Lung (tissue), 12 donors: Measurements from ENCODE around the gene TMEM132C. TPM values are rescaled to one million over a fixed set of nuclear protein-coding genes. Genes with fewer than 3 reads are reported as not detected.

Experiments used
- ATAC-seq: fragments of 200-7000 bp; cut with Tn5 transposase; one replicate; pipeline ENCODE4 v1.9.1; 2020; ENCODE audit warnings: moderate number of reproducible peaks; ENCODE audit not compliant: insufficient read depth, low FRiP score
- DNase-seq, 3 donors: peaks; one replicate each; pipeline ENCODE4 v3.0.0-alpha.2; 2013 to 2017
- H3K27ac ChIP-seq, 2 donors: one replicate each; pipeline ENCODE4 v1.5.1; 2013; ENCODE audit warnings: mild to moderate bottlenecking in 2 of 2, moderate library complexity in 2 of 2, control low read depth in 1 of 2, inconsistent platforms in 1 of 2, low read depth in 1 of 2, low read length in 1 of 2
- H3K27me3 ChIP-seq, 3 donors: one replicate each; pipeline ENCODE4 v1.5.1; 2013; ENCODE audit warnings: low read length in 2 of 3; ENCODE audit not compliant: control insufficient read depth in 3 of 3, insufficient read depth in 3 of 3
- H3K36me3 ChIP-seq, 4 donors: one replicate each; pipeline ENCODE4 v1.5.1; 2013; ENCODE audit warnings: low read length in 4 of 4, mild to moderate bottlenecking in 1 of 4, moderate library complexity in 1 of 4; ENCODE audit not compliant: control insufficient read depth in 4 of 4, insufficient read depth in 4 of 4
- H3K4me1 ChIP-seq, 5 donors: one replicate each; pipeline ENCODE4 v1.5.1; 2013; ENCODE audit warnings: low read length in 5 of 5, mild to moderate bottlenecking in 2 of 5, moderate library complexity in 1 of 5; ENCODE audit not compliant: control insufficient read depth in 5 of 5, insufficient read depth in 5 of 5
- H3K4me3 ChIP-seq: one replicate; pipeline ENCODE4 v1.5.1; 2013; ENCODE audit warnings: mild to moderate bottlenecking, control low read depth, moderate library complexity
- H3K9ac ChIP-seq, 2 donors: one replicate each; pipeline ENCODE4 v1.5.1; 2013; ENCODE audit warnings: low read length in 2 of 2, control low read depth in 1 of 2; ENCODE audit not compliant: insufficient read depth in 1 of 2
- H3K9me3 ChIP-seq, 4 donors: one replicate each; pipeline ENCODE4 v1.5.1; 2013; ENCODE audit warnings: low read length in 3 of 4, mild to moderate bottlenecking in 1 of 4, moderate library complexity in 1 of 4; ENCODE audit not compliant: control insufficient read depth in 4 of 4, insufficient read depth in 3 of 4
- WGBS, 2 donors: extraction: QIAGEN DNeasy Blood & Tissue Kit; methylation state at CpG; one replicate each; pipeline ENCODE4 v1.1.7; 2013; 5-methylcytosine and 5-hydroxymethylcytosine counted together
- polyA plus RNA-seq, 2 donors: library from polyadenylated mRNA; stranded (reverse); fragments of 200-250 nt; gene quantifications; one replicate each; pipeline ENCODE4 v1.2.1, GENCODE V29; 2013
- total RNA-seq, 2 donors: library from RNA; depleted of rRNA in 1 of 2; stranded (reverse); fragments of >200 nt in 1 of 2; gene quantifications; one replicate each; pipeline ENCODE4 v1.2.1, GENCODE V29; 2014 to 2021
- TF ChIP-seq, protein P1 (sequence below): IDR thresholded peaks from 2 replicates; pipeline ENCODE4 v1.5.1; 2012; ENCODE audit warnings: mild to moderate bottlenecking; ENCODE audit errors: control extremely low read depth, extremely low read depth
- donor health status: control.
- donor health status: control.
- donor health status: Bipolar disorder and iron deficiency.
- donor health status: healthy.
- donor health status: DM: yes; HTN: yes; CAD: no.

Gene TMEM132C
- total and polyA plus RNA-seq, 4 donors: 0.35 to 16.5 (median 0.77) TPM

DNA sequence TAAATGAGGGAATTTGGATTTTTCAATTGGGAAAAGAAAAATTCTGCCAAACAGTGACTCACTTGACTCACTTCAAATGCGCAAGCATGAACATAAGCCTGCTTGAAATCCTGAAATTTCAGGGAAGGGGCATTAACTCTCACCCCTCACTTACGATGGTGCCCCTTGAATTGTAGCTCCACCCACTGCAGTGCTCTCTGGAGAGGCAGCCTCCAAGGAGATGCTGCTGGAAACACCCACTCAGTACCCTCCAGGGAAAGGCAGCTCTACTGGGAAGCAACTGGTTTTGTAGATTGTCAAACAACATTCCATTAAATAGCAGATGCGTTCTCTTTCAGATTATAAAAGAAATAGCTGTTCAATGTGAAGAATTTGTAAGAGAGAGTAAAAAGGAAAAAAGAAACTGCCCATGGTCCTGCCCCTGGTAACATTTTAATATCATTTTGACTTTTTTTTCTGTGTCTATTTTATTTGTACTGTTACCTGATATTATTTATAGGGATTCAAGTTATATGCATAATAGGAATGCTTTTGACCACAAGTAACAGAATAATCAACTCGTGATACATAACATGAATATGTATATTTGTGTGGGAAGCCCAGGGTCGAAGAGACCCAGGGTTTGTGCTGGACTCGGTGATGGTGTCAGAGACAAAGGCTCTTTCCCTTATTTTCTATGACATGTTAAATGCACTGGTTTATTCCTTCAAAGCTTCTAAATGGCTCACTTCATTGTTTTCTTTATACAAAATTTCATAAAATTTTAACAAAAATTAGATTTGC is 31.1 kb upstream of the TMEM132C start:
- 65 to 69% methylated on average over 6 of the region's 6 CpGs for WGBS, 2 donors
- no peaks in the 10 kb centered on the region for H3K36me3 ChIP-seq

DNA sequence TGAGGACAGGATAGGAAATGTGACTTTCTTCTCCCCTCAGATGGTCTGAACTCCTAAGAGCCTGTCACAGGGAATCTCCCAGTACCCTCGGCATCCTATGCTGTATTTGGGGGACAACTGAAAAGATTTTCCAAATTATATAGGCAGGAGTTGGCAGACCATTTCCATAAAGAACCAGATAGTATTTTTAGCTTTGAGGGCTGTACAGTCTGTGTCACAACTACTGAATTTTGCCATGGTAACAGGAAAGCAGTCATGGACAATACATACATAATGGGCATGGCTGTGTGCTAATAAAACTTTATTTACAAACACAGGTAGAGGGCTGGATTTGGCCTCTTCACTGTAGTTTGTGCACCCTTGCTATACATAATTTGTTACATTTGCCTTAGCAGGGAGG is 30.4 kb upstream of the TMEM132C start:
- 81 to 86% methylated on average over 1 of the region's 1 CpG for WGBS, 2 donors
- H3K9me3 ChIP-seq: peaks cover 0 to 4% (median 1%) of the 10 kb centered on the region in 4 donors
- no peak overlapping the region for H3K9ac ChIP-seq
- H3K4me3 ChIP-seq: no peak overlapping the region
- H3K4me1 ChIP-seq: no peaks in the 10 kb centered on the region
- no peaks in the 10 kb centered on the region for H3K27me3 ChIP-seq
- no peak for DNase-seq
- H3K27ac ChIP-seq: no peak overlapping the region
- ATAC-seq: no peak
- no peaks in the 10 kb centered on the region for H3K36me3 ChIP-seq
- TF ChIP-seq, protein P1, sequence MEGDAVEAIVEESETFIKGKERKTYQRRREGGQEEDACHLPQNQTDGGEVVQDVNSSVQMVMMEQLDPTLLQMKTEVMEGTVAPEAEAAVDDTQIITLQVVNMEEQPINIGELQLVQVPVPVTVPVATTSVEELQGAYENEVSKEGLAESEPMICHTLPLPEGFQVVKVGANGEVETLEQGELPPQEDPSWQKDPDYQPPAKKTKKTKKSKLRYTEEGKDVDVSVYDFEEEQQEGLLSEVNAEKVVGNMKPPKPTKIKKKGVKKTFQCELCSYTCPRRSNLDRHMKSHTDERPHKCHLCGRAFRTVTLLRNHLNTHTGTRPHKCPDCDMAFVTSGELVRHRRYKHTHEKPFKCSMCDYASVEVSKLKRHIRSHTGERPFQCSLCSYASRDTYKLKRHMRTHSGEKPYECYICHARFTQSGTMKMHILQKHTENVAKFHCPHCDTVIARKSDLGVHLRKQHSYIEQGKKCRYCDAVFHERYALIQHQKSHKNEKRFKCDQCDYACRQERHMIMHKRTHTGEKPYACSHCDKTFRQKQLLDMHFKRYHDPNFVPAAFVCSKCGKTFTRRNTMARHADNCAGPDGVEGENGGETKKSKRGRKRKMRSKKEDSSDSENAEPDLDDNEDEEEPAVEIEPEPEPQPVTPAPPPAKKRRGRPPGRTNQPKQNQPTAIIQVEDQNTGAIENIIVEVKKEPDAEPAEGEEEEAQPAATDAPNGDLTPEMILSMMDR: no peak

More for the DNA sequence above, 31.1 kb upstream of the TMEM132C start:
- Histone ChIP-seq H3K27me3 (no peaks in the 10 kb centered on the region), H3K9me3 (peaks cover 0 to 5% (median 1%) of the 10 kb centered on the region in 4 donors), H3K9ac (no peak overlapping the region), H3K4me1 (no peaks in the 10 kb centered on the region), H3K27ac (no peak overlapping the region), H3K4me3 (no peak overlapping the region)
- no peak for DNase-seq
- no peak for ATAC-seq
- TF ChIP-seq, protein P1: no peak

DNA sequence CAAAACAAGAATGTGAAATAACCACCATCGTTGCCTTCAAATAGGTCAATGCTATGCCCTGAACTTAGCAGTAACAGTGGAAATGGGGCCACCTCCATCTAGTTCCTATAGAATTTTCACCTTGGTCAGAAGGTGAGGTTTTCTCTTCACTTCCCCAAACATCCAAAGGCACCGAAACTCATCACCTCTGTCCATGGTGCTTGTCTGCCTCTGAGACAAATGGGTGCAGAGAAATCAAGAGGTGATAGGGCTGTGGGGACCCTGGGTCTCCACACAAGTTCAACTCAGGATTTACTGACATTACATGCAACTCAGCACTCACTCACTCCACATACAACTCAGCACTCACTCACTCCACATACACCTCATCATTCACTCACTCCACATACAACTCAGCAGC is 26.2 kb upstream of the TMEM132C start:
- H3K9ac ChIP-seq: no peak overlapping the region
- no peak overlapping the region for H3K4me3 ChIP-seq
- no peaks in the 10 kb centered on the region for H3K36me3 ChIP-seq
- WGBS, 2 donors: 71 to 76% methylated on average over 2 of the region's 2 CpGs
- no peak overlapping the region for H3K27ac ChIP-seq
- H3K9me3 ChIP-seq: peaks cover 0 to 15% (median 2%) of the 10 kb centered on the region in 4 donors
- ATAC-seq (no peak), DNase-seq (no peak)
- H3K4me1 ChIP-seq: no peaks in the 10 kb centered on the region
- no peaks in the 10 kb centered on the region for H3K27me3 ChIP-seq
- TF ChIP-seq, protein P1: no peak

DNA sequence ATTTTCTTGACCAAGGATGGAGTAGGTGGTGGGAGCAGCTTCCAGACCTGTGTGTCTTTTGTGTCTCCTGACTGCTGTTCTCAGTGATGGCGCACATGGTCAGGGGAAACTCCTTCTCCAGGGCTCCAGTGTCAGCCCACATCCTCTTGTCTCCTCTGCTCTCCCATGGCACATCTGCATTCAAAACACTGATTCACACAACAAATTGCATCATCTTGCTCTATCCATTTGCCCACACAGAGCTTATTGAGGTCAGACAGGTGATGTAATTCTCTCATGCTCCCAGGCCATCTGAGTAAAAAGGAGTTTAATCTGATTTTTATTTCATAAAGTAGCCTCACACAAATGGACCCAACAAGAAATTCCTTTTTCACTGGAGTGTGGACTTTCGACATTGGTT is 21.8 kb upstream of the TMEM132C start:
- Histone ChIP-seq H3K27me3 (no peaks in the 10 kb centered on the region), H3K27ac (no peak overlapping the region), H3K9ac (no peak overlapping the region), H3K36me3 (no peaks in the 10 kb centered on the region), H3K4me1 (no peaks in the 10 kb centered on the region), H3K4me3 (no peak overlapping the region), H3K9me3 (peaks cover 0 to 12% (median 1%) of the 10 kb centered on the region in 4 donors)
- TF ChIP-seq, protein P1: no peak
- 88 to 92% methylated on average over 2 of the region's 2 CpGs for WGBS, 2 donors
- ATAC-seq: no peak
- DNase-seq: no peak
